ENCODE measurements around the gene TFF1.

Gene TFF1

DNA sequence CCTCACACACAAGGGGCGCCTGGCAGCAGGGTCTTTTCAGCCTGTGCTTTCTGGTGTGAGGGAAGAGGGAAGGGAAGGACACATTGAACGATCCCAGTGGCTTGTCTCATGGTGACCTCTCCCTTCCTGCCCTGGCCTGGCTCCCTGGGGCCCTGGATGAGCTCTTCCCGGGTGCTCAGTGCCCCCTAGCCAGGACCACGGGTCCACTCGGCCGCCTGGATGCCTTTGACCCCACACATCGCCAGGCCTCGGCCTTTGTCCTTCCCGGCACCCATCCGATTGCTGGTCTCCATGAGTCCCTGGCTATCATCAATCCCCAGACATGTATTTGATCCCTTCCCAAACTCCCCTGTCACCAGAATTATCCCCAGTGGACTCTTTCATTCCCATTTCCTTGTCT is 45.1 kb downstream of the TFF1 start:
- TF ChIP-seq PPARA (CRISPR knock-in tag; IDR thresholded peaks at IDR 0.05; ENCODE audit: borderline replicate concordance) = no peak
- no peak for TF ChIP-seq ZNF565 (CRISPR knock-in tag; conservative IDR thresholded peaks at IDR 0.05; ENCODE audit: low read depth)
- TF ChIP-seq, protein P1, sequence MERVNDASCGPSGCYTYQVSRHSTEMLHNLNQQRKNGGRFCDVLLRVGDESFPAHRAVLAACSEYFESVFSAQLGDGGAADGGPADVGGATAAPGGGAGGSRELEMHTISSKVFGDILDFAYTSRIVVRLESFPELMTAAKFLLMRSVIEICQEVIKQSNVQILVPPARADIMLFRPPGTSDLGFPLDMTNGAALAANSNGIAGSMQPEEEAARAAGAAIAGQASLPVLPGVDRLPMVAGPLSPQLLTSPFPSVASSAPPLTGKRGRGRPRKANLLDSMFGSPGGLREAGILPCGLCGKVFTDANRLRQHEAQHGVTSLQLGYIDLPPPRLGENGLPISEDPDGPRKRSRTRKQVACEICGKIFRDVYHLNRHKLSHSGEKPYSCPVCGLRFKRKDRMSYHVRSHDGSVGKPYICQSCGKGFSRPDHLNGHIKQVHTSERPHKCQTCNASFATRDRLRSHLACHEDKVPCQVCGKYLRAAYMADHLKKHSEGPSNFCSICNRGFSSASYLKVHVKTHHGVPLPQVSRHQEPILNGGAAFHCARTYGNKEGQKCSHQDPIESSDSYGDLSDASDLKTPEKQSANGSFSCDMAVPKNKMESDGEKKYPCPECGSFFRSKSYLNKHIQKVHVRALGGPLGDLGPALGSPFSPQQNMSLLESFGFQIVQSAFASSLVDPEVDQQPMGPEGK (CRISPR knock-in tag; IDR thresholded peaks at IDR 0.05; ENCODE audit: borderline replicate concordance) = no peak
- TF ChIP-seq ZNF8 (CRISPR knock-in tag; IDR thresholded peaks at IDR 0.05) = no peak
- ATAC-seq = no peak

DNA sequence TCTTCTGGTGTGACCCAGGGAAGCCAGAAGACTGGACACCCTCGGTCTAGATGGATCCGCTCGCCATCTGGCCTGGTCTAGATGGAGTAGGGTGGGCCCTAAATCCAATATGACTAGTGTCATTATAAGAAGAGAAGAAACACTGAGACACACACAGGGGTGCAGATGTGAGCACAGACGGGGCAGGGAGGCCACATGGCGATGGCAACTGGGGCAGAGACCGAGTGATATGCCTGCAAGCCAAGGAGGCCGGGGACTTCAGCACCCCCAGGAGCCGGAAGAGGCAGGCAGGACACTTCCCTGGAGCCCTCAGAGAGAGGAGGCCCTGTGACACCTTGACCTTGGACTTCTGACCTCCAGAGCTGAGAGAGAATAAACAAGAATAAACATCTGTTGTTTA is 45.5 kb downstream of the TFF1 start:
- no peak for TF ChIP-seq PPARA (CRISPR knock-in tag; IDR thresholded peaks at IDR 0.05; ENCODE audit: borderline replicate concordance)
- no peak for TF ChIP-seq ISL1 (CRISPR knock-in tag; IDR thresholded peaks at IDR 0.05)
- TF ChIP-seq, protein P2, sequence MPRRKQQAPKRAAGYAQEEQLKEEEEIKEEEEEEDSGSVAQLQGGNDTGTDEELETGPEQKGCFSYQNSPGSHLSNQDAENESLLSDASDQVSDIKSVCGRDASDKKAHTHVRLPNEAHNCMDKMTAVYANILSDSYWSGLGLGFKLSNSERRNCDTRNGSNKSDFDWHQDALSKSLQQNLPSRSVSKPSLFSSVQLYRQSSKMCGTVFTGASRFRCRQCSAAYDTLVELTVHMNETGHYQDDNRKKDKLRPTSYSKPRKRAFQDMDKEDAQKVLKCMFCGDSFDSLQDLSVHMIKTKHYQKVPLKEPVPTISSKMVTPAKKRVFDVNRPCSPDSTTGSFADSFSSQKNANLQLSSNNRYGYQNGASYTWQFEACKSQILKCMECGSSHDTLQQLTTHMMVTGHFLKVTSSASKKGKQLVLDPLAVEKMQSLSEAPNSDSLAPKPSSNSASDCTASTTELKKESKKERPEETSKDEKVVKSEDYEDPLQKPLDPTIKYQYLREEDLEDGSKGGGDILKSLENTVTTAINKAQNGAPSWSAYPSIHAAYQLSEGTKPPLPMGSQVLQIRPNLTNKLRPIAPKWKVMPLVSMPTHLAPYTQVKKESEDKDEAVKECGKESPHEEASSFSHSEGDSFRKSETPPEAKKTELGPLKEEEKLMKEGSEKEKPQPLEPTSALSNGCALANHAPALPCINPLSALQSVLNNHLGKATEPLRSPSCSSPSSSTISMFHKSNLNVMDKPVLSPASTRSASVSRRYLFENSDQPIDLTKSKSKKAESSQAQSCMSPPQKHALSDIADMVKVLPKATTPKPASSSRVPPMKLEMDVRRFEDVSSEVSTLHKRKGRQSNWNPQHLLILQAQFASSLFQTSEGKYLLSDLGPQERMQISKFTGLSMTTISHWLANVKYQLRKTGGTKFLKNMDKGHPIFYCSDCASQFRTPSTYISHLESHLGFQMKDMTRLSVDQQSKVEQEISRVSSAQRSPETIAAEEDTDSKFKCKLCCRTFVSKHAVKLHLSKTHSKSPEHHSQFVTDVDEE (CRISPR knock-in tag; IDR thresholded peaks at IDR 0.05) = no peak
- TF ChIP-seq, protein P3, sequence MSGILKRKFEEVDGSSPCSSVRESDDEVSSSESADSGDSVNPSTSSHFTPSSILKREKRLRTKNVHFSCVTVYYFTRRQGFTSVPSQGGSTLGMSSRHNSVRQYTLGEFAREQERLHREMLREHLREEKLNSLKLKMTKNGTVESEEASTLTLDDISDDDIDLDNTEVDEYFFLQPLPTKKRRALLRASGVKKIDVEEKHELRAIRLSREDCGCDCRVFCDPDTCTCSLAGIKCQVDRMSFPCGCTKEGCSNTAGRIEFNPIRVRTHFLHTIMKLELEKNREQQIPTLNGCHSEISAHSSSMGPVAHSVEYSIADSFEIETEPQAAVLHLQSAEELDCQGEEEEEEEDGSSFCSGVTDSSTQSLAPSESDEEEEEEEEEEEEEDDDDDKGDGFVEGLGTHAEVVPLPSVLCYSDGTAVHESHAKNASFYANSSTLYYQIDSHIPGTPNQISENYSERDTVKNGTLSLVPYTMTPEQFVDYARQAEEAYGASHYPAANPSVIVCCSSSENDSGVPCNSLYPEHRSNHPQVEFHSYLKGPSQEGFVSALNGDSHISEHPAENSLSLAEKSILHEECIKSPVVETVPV (CRISPR knock-in tag; IDR thresholded peaks at IDR 0.05) = no peak
- no peak for TF ChIP-seq ESRRG (CRISPR knock-in tag; IDR thresholded peaks at IDR 0.05)
- TF ChIP-seq, protein P4, sequence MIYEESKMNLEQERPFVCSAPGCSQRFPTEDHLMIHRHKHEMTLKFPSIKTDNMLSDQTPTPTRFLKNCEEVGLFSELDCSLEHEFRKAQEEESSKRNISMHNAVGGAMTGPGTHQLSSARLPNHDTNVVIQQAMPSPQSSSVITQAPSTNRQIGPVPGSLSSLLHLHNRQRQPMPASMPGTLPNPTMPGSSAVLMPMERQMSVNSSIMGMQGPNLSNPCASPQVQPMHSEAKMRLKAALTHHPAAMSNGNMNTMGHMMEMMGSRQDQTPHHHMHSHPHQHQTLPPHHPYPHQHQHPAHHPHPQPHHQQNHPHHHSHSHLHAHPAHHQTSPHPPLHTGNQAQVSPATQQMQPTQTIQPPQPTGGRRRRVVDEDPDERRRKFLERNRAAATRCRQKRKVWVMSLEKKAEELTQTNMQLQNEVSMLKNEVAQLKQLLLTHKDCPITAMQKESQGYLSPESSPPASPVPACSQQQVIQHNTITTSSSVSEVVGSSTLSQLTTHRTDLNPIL (CRISPR knock-in tag; IDR thresholded peaks at IDR 0.05; ENCODE audit: low read depth) = no peak
- no peak for TF ChIP-seq GLIS3 (CRISPR knock-in tag; IDR thresholded peaks at IDR 0.05)
- TF ChIP-seq ZFP30 (CRISPR knock-in tag; IDR thresholded peaks at IDR 0.05) = no peak
- TF ChIP-seq, protein P5, sequence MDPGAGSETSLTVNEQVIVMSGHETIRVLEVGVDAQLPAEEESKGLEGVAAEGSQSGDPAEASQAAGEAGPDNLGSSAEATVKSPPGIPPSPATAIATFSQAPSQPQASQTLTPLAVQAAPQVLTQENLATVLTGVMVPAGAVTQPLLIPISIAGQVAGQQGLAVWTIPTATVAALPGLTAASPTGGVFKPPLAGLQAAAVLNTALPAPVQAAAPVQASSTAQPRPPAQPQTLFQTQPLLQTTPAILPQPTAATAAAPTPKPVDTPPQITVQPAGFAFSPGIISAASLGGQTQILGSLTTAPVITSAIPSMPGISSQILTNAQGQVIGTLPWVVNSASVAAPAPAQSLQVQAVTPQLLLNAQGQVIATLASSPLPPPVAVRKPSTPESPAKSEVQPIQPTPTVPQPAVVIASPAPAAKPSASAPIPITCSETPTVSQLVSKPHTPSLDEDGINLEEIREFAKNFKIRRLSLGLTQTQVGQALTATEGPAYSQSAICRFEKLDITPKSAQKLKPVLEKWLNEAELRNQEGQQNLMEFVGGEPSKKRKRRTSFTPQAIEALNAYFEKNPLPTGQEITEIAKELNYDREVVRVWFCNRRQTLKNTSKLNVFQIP (CRISPR knock-in tag; IDR thresholded peaks at IDR 0.05; ENCODE audit: borderline replicate concordance, low read depth) = no peak
- TF ChIP-seq BACH2 (CRISPR knock-in tag; IDR thresholded peaks at IDR 0.05; ENCODE audit: borderline replicate concordance) = no peak
- TF ChIP-seq ZNF70 (CRISPR knock-in tag; IDR thresholded peaks at IDR 0.05) = no peak
- TF ChIP-seq, protein P1 (CRISPR knock-in tag; IDR thresholded peaks at IDR 0.05; ENCODE audit: borderline replicate concordance) = no peak
- no peak for TF ChIP-seq TOX (CRISPR knock-in tag; IDR thresholded peaks at IDR 0.05; ENCODE audit: borderline replicate concordance)
- no peak for TF ChIP-seq ZNF565 (CRISPR knock-in tag; conservative IDR thresholded peaks at IDR 0.05; ENCODE audit: low read depth)
- no peak for TF ChIP-seq SNAI2 (CRISPR knock-in tag; IDR thresholded peaks at IDR 0.05)
- no peak for TF ChIP-seq OSR1 (CRISPR knock-in tag; IDR thresholded peaks at IDR 0.05)
- no peak for TF ChIP-seq ZFP3 (CRISPR knock-in tag; IDR thresholded peaks at IDR 0.05)
- no peak for TF ChIP-seq ARNTL (CRISPR knock-in tag; IDR thresholded peaks at IDR 0.05; ENCODE audit: borderline replicate concordance, low read depth)
- no peak for TF ChIP-seq TCF4 (CRISPR knock-in tag; IDR thresholded peaks at IDR 0.05; ENCODE audit: borderline replicate concordance)
- no peak for ATAC-seq

Data from SK-N-SH treated with all-trans-retinoic acid at 6 μM for 48 hours (cell line).